GM06990 (cell line): Measurements from ENCODE around the gene RIC3.
A peak's percentile ranks its signal among the peaks of the same experiment; 100 is the strongest.

Experiments
- DNase-seq: peaks from one replicate; pipeline ENCODE4 v3.0.0-alpha.2; 2011; ENCODE audit not compliant: insufficient read length; ENCODE audit errors: extremely low read depth
- H3K27me3 ChIP-seq: replicated peaks from 2 replicates; pipeline ENCODE4 v1.6.0; 2011; ENCODE audit warnings: low read length; ENCODE audit not compliant: control insufficient read depth, insufficient read depth
- H3K36me3 ChIP-seq: 2 replicates; pipeline ENCODE4 v1.5.1; 2011; ENCODE audit warnings: low read length; ENCODE audit not compliant: control insufficient read depth, insufficient read depth
- H3K4me3 ChIP-seq: replicated peaks from 2 replicates; pipeline ENCODE4 v1.5.1; 2011; ENCODE audit warnings: low read depth, mild to moderate bottlenecking, control low read depth, low read length
- TF ChIP-seq, protein P1 (sequence below): IDR thresholded peaks from 2 replicates; pipeline ENCODE4 v1.5.1; 2011; ENCODE audit warnings: low read length, control low read depth, mild to moderate bottlenecking, inconsistent platforms; ENCODE audit not compliant: insufficient read depth, poor library complexity, severe bottlenecking

The RIC3 gene

DNA sequence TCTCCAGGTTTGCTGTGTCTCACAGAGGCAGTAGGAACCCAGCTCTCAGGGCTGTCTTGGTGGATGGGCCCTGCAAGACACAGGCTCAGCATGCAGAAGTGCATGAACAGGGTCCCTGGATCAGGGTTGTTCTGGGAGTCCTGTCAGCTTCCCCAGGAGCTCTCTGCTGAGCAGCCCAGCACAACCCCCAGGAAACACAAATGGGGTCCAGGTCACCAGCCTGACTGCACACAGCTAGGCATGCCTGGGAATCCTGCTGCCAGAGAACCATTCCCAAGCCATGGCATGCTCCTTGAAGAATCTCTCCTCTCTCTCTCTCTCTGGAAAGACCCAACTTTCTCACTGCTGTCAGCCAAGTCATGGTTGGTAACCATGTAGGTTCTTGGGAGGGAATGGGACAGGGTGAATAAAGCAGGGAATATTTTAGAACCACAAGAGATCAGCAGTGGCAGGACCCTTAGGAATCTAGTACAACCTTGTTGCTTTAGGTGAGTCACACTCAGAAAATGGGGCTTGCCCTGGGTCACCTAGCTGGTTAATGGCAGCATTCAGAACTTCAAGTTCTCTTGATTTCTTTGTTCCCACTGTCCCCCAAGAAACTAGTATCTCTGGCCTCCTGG, 66.4 kb downstream of the RIC3 start:
- H3K27me3 ChIP-seq = no peaks in the 10 kb centered on the region
- TF ChIP-seq, protein P1, sequence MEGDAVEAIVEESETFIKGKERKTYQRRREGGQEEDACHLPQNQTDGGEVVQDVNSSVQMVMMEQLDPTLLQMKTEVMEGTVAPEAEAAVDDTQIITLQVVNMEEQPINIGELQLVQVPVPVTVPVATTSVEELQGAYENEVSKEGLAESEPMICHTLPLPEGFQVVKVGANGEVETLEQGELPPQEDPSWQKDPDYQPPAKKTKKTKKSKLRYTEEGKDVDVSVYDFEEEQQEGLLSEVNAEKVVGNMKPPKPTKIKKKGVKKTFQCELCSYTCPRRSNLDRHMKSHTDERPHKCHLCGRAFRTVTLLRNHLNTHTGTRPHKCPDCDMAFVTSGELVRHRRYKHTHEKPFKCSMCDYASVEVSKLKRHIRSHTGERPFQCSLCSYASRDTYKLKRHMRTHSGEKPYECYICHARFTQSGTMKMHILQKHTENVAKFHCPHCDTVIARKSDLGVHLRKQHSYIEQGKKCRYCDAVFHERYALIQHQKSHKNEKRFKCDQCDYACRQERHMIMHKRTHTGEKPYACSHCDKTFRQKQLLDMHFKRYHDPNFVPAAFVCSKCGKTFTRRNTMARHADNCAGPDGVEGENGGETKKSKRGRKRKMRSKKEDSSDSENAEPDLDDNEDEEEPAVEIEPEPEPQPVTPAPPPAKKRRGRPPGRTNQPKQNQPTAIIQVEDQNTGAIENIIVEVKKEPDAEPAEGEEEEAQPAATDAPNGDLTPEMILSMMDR = no peak
- H3K4me3 ChIP-seq = no peak overlapping the region
- H3K36me3 ChIP-seq = no peaks in the 10 kb centered on the region; the same call in 1 of the 2 replicates
- no peak for DNase-seq

DNA sequence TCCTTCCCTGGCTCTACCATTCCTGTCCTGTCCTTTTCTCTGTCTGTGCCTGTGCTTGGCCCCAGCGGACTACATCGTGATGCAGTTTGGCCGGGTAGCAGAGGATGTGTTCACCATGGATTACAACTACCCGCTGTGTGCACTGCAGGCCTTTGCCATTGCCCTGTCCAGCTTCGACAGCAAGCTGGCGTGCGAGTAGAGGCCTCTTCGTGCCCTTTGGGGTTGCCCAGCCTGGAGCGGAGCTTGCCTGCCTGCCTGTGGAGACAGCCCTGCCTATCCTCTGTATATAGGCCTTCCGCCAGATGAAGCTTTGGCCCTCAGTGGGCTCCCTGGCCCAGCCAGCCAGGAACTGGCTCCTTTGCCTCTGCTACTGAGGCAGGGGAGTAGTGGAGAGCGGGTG, 67.4 kb downstream of the RIC3 start:
- H3K4me3 ChIP-seq = no peak overlapping the region
- TF ChIP-seq, protein P1 = no peak
- no peaks in the 10 kb centered on the region for H3K27me3 ChIP-seq
- no peaks in the 10 kb centered on the region for H3K36me3 ChIP-seq
- DNase-seq = no peak

DNA sequence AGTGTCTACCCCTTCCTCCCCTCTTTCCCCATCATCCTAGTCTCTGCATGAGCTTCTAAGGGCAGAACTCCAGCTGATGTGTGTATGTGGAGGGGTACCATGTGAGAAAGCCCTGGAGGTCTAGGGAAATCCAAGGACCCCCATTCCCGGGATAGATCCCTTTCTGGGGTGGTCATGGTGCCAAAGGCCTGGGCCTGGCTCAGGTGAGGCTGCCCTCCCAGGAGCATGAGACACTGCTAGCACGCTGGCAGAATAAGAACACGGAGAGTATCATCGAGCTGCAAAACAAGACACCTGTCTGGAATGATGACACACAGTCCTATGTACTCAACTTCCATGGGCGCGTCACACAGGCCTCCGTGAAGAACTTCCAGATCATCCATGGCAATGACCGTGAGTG, 68.2 kb downstream of the RIC3 start:
- Histone ChIP-seq H3K27me3 (no peaks in the 10 kb centered on the region), H3K4me3 (no peak overlapping the region), H3K36me3 (no peaks in the 10 kb centered on the region)
- TF ChIP-seq, protein P1 = no peak
- DNase-seq = no peak

DNA sequence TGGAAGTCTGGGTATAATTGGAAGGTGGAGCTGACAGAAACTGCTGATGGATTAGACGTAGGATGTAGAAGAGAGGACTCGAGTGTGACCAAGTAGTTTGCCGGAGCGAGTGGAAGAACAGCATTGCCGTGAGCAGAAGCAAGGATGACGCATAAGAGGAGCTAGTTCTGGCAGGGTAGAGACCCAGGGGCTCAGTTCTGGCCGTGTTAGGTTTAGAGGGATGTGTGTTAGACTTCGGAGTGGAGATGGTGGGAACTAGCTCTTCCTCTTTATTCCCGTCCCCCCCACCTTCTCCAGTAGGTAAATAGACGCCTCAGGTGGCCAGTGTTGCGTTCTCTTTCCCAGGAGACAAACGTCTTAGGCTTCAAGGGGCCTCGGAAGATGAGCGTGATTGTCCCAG, 68.7 kb downstream of the RIC3 start:
- no peak for DNase-seq
- TF ChIP-seq, protein P1 = no peak
- H3K4me3 ChIP-seq = no peak overlapping the region
- H3K27me3 ChIP-seq = no peaks in the 10 kb centered on the region
- H3K36me3 ChIP-seq = no peaks in the 10 kb centered on the region

DNA sequence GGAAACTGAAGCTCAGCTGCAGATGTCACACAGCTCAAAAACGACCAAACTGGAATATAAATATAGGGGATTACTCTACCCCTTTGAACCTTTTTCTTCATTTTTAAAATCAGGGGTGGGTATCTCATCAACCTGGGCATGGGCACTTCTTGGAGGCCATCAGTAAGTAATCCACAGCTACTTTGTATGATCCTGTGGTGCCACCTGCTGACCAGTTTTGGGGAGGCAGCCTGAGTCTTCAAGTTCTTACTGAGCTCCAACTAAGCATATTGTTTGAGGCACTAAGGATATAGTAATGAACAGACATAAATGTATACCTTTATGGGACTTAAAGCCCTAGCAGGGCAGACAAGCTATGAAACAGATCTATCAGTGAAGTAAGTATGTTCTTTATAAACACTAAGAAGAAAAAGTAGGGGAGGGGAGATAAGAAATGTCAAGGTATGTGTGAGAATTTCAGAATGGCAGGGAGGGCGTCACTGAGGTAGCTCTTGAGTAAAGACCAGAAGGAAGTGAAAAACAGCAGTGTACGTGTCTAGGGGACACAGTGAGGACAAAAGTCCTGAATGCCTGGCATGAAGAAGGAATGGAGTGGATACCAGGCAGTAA, 69.4 kb downstream of the RIC3 start:
- no peaks in the 10 kb centered on the region for H3K36me3 ChIP-seq
- no peak for DNase-seq
- TF ChIP-seq, protein P1 = peak; percentile 85
- no peak overlapping the region for H3K4me3 ChIP-seq
- H3K27me3 ChIP-seq = no peaks in the 10 kb centered on the region
